Fibroblast of lung (primary cell): ENCODE results near the gene KRAS. TPM values are rescaled to one million over a fixed set of nuclear protein-coding genes. Genes with fewer than 3 reads are reported as not detected.

ENCODE experiments used
- DNase-seq, 2 donors: peaks; one replicate each; pipeline versions ENCODE4 v3.0.0 to v3.0.0-alpha.2; 2010; ENCODE audit warnings: low read depth in 2 of 2
- H2AFZ ChIP-seq: 2 replicates; pipeline ENCODE4 v1.5.1; 2012; ENCODE audit warnings: low read length, control low read depth, inconsistent platforms
- H3K27ac ChIP-seq: 2 replicates; pipeline ENCODE4 v1.5.1; 2011; ENCODE audit warnings: low read length, control low read depth; ENCODE audit not compliant: insufficient read depth
- H3K27me3 ChIP-seq: 2 replicates; pipeline ENCODE4 v1.5.1; 2011; ENCODE audit warnings: mild to moderate bottlenecking, low read length; ENCODE audit not compliant: control insufficient read depth, insufficient read depth
- H3K36me3 ChIP-seq: 2 replicates; pipeline ENCODE4 v1.5.1; 2011; ENCODE audit warnings: low read length; ENCODE audit not compliant: control insufficient read depth, insufficient read depth
- H3K4me1 ChIP-seq: 2 replicates; pipeline ENCODE4 v1.5.1; 2011; ENCODE audit warnings: low read length; ENCODE audit not compliant: control insufficient read depth, insufficient read depth; ENCODE audit errors: extremely low read depth
- H3K4me2 ChIP-seq: 2 replicates; pipeline ENCODE4 v1.5.1; 2011; ENCODE audit warnings: low read length, control low read depth; ENCODE audit not compliant: insufficient read depth; ENCODE audit errors: extremely low read depth
- H3K4me3 ChIP-seq, 4 experiments: fragments of 200-600 bp in 1 of 4; sonication (generic) in 1 of 4; replicated peaks in 1 of 4; 2 replicates each; pipeline ENCODE4 v1.5.1; 2011 to 2016; ENCODE audit warnings: low read length in 4 of 4, low read depth in 3 of 4, mild to moderate bottlenecking in 3 of 4, control low read depth in 2 of 4, inconsistent platforms in 1 of 4, mixed read lengths in 1 of 4; ENCODE audit not compliant: insufficient read depth in 1 of 4; ENCODE audit errors: control extremely low read depth in 1 of 4
- H3K79me2 ChIP-seq: 2 replicates; pipeline ENCODE4 v1.5.1; 2012; ENCODE audit warnings: mild to moderate bottlenecking, low read length, inconsistent platforms; ENCODE audit not compliant: control insufficient read depth, insufficient read depth
- H3K9ac ChIP-seq: 2 replicates; pipeline ENCODE4 v1.5.1; 2011; ENCODE audit warnings: mild to moderate bottlenecking, low read length, control low read depth; ENCODE audit not compliant: insufficient read depth
- H3K9me3 ChIP-seq: 2 replicates; pipeline ENCODE4 v1.5.1; 2012; ENCODE audit warnings: low read depth, low read length; ENCODE audit not compliant: control insufficient read depth, insufficient read depth
- H4K20me1 ChIP-seq: 2 replicates; pipeline ENCODE4 v1.5.1; 2011; ENCODE audit warnings: low read length; ENCODE audit not compliant: control insufficient read depth, insufficient read depth; ENCODE audit errors: extremely low read depth
- CTCF ChIP-seq, 2 donors: IDR thresholded peaks in 1 of 2; conservative IDR thresholded peaks in 1 of 2; 1 replicate in 1 of 2; 2 replicates in 1 of 2; pipeline ENCODE4 v1.5.1; 2011 to 2012; ENCODE audit warnings: low read length in 2 of 2, control low read depth in 1 of 2, inconsistent platforms in 1 of 2, low read depth in 1 of 2, mild to moderate bottlenecking in 1 of 2
- EZH2 ChIP-seq: IDR thresholded peaks from 2 replicates; pipeline ENCODE4 v1.5.1; 2012; ENCODE audit warnings: low read length, control low read depth, mild to moderate bottlenecking; ENCODE audit errors: missing control alignments
- polyA plus RNA-seq, 2 donors: library from polyadenylated mRNA; depleted of rRNA in 1 of 2; stranded (reverse) in 1 of 2; unstranded in 1 of 2; fragments of >200 nt; gene quantifications; 2 replicates each; pipeline ENCODE4 v1.2.1, GENCODE V29; 2011 to 2012; ENCODE audit warnings: missing spikeins in 1 of 2
- total RNA-seq: library from RNA; depleted of rRNA; stranded (reverse); fragments of >200 nt; gene quantifications from 2 replicates; pipeline ENCODE4 v1.2.1, GENCODE V29; 2014

Gene KRAS
- total and polyA plus RNA-seq, 2 donors (not counting 1 experiment from before 2014, with no cell fraction given) = 15.0 to 31.3 TPM

GRCh38 chr12:25280082-25280481 lies 29.4 kb upstream of the KRAS start:
- no peak overlapping the region for H3K27ac ChIP-seq
- no peaks in the 10 kb centered on the region for H3K27me3 ChIP-seq
- H3K9me3 ChIP-seq = no peaks in the 10 kb centered on the region
- no peaks in the 10 kb centered on the region for H4K20me1 ChIP-seq
- H3K4me1 ChIP-seq = peaks cover 3% of the 10 kb centered on the region
- H3K36me3 ChIP-seq = no peaks in the 10 kb centered on the region
- no peak for DNase-seq
- TF ChIP-seq CTCF (conservative IDR thresholded peaks at IDR 0.05 in 1 of 2, IDR thresholded peaks at IDR 0.05 in 1 of 2; ENCODE audit: low read depth in 1 of 2, low read length in 2 of 2) (no peak), EZH2 (no peak)
- H3K79me2 ChIP-seq = no peaks in the 10 kb centered on the region
- no peak overlapping the region for H3K9ac ChIP-seq
- no peak overlapping the region for H3K4me3 ChIP-seq
- no peak overlapping the region for H3K4me2 ChIP-seq
- no peak overlapping the region for H2AFZ ChIP-seq

GRCh38 chr12:25278269-25278668 lies 27.5 kb upstream of the KRAS start:
- H3K27me3 ChIP-seq = no peaks in the 10 kb centered on the region
- no peak overlapping the region for H3K9ac ChIP-seq
- H3K9me3 ChIP-seq = no peaks in the 10 kb centered on the region
- no peak overlapping the region for H3K4me2 ChIP-seq
- H3K4me1 ChIP-seq = peaks cover 3% of the 10 kb centered on the region
- H3K4me3 ChIP-seq = no peak overlapping the region
- H4K20me1 ChIP-seq = no peaks in the 10 kb centered on the region
- no peak overlapping the region for H3K27ac ChIP-seq
- no peaks in the 10 kb centered on the region for H3K36me3 ChIP-seq
- no peak for TF ChIP-seq CTCF (conservative IDR thresholded peaks at IDR 0.05 in 1 of 2, IDR thresholded peaks at IDR 0.05 in 1 of 2; ENCODE audit: low read depth in 1 of 2, low read length in 2 of 2)
- TF ChIP-seq EZH2 = no peak
- no peaks in the 10 kb centered on the region for H3K79me2 ChIP-seq
- DNase-seq = no peak
- no peak overlapping the region for H2AFZ ChIP-seq

- no peaks in the 10 kb centered on the region for H4K20me1 ChIP-seq
- no peak for TF ChIP-seq CTCF (conservative IDR thresholded peaks at IDR 0.05 in 1 of 2, IDR thresholded peaks at IDR 0.05 in 1 of 2; ENCODE audit: low read depth in 1 of 2, low read length in 2 of 2)
- no peak overlapping the region for H3K9ac ChIP-seq
- H3K4me3 ChIP-seq = no peak overlapping the region
- no peaks in the 10 kb centered on the region for H3K36me3 ChIP-seq
- H3K9me3 ChIP-seq = no peaks in the 10 kb centered on the region
- H3K79me2 ChIP-seq = no peaks in the 10 kb centered on the region
- H3K27ac ChIP-seq = no peak overlapping the region
- peak; percentile 91 to 92 for DNase-seq
- H3K4me2 ChIP-seq = peak overlapping the region; percentile 50
- H2AFZ ChIP-seq = peak overlapping the region; percentile 67
- H3K4me1 ChIP-seq = peaks cover 3% of the 10 kb centered on the region
- H3K27me3 ChIP-seq = no peaks in the 10 kb centered on the region
These were observed 25.6 kb upstream of the KRAS start for GRCh38 chr12:25276199-25276937.
